Activated naive CD4-positive, alpha-beta T cell treated with anti-CD3 and anti-CD28 coated beads, Interleukin-2, amount 50 U/mL, for 72 hours (primary cell): ENCODE results near the gene FSTL5. TPM values are rescaled to one million over a fixed set of nuclear protein-coding genes. Genes with fewer than 3 reads are reported as not detected.

Source experiments
- ATAC-seq, 2 donors: fragments of 150-1000 bp; cut with Tn5 transposase; 2 replicates each; pipeline ENCODE4 v1.10.0; 2021; ENCODE audit warnings: mild to moderate bottlenecking in 2 of 2, moderate library complexity in 2 of 2
- DNase-seq, 2 donors: peaks; one replicate each; pipeline ENCODE4 v3.0.0; 2021 to 2022; ENCODE audit warnings: low spot score in 2 of 2
- H3K27ac Mint-ChIP-seq, 2 donors: one replicate each; pipeline ENCODE4 v1.8.0; 2022; ENCODE audit warnings: mild to moderate bottlenecking in 2 of 2, mixed read lengths in 2 of 2
- H3K36me3 Mint-ChIP-seq, 2 donors: one replicate each; pipeline ENCODE4 v1.8.0; 2022; ENCODE audit warnings: mixed read lengths in 2 of 2
- H3K9me3 Mint-ChIP-seq, 2 donors: one replicate each; pipeline ENCODE4 v1.8.0; 2022; ENCODE audit warnings: mixed read lengths in 2 of 2
- total RNA-seq, 2 donors: library from RNA; stranded (reverse); gene quantifications; one replicate each; pipeline ENCODE4 v1.2.3, GENCODE V29; 2022

The FSTL5 gene
- total RNA-seq, 2 donors from 2014 or later: not detected

- ATAC-seq (no peak), DNase-seq (no peak)
- H3K9me3 Mint-ChIP-seq: peaks cover 4 to 6% of the 10 kb centered on the region in 2 donors
- H3K27ac Mint-ChIP-seq: no peak overlapping the region
- no peaks in the 10 kb centered on the region for H3K36me3 Mint-ChIP-seq
Measured at GRCh38 chr4:161919442-161920220, 244.2 kb downstream of the FSTL5 start.

- H3K27ac Mint-ChIP-seq: no peak overlapping the region
- no peaks in the 10 kb centered on the region for H3K36me3 Mint-ChIP-seq
- peaks cover 0 to 6% of the 10 kb centered on the region in 2 donors for H3K9me3 Mint-ChIP-seq
- DNase-seq: no peak
- ATAC-seq: no peak
Measured at GRCh38 chr4:161916035-161916434, 247.8 kb downstream of the FSTL5 start.

- no peak for DNase-seq
- H3K9me3 Mint-ChIP-seq: peaks cover 11 to 12% of the 10 kb centered on the region in 2 donors
- no peak for ATAC-seq
- H3K36me3 Mint-ChIP-seq: no peaks in the 10 kb centered on the region
- no peak overlapping the region for H3K27ac Mint-ChIP-seq
Measured at GRCh38 chr4:161907590-161907955, 256.2 kb downstream of the FSTL5 start.

GRCh38 chr4:161906836-161907589 lies 256.8 kb downstream of the FSTL5 start:
- no peak for ATAC-seq
- no peaks in the 10 kb centered on the region for H3K36me3 Mint-ChIP-seq
- peaks cover 11 to 12% of the 10 kb centered on the region in 2 donors for H3K9me3 Mint-ChIP-seq
- no peak for DNase-seq
- H3K27ac Mint-ChIP-seq: no peak overlapping the region

GRCh38 chr4:161900110-161900509 lies 263.7 kb downstream of the FSTL5 start:
- Mint-ChIP-seq H3K9me3 (peaks cover 4 to 9% of the 10 kb centered on the region in 2 donors), H3K36me3 (no peaks in the 10 kb centered on the region), H3K27ac (no peak overlapping the region)
- ATAC-seq: no peak
- DNase-seq: no peak

GRCh38 chr4:161894493-161895167 lies 269.2 kb downstream of the FSTL5 start:
- H3K9me3 Mint-ChIP-seq: peaks cover under 1 to 4% of the 10 kb centered on the region in 2 donors
- no peak overlapping the region for H3K27ac Mint-ChIP-seq
- ATAC-seq: no peak
- no peak for DNase-seq
- H3K36me3 Mint-ChIP-seq: no peaks in the 10 kb centered on the region

GRCh38 chr4:161894014-161894413 lies 269.8 kb downstream of the FSTL5 start:
- no peaks in the 10 kb centered on the region for H3K36me3 Mint-ChIP-seq
- ATAC-seq (no peak), DNase-seq (no peak)
- H3K9me3 Mint-ChIP-seq: peaks cover 0 to 3% of the 10 kb centered on the region in 2 donors
- H3K27ac Mint-ChIP-seq: no peak overlapping the region

- Mint-ChIP-seq H3K36me3 (no peaks in the 10 kb centered on the region), H3K9me3 (no peaks in the 10 kb centered on the region), H3K27ac (no peak overlapping the region)
- no peak for DNase-seq
- no peak for ATAC-seq
Measured at GRCh38 chr4:161893566-161893965, 270.2 kb downstream of the FSTL5 start.

GRCh38 chr4:161892951-161893350 lies 270.8 kb downstream of the FSTL5 start:
- Mint-ChIP-seq H3K27ac (no peak overlapping the region), H3K9me3 (no peaks in the 10 kb centered on the region), H3K36me3 (no peaks in the 10 kb centered on the region)
- ATAC-seq (no peak), DNase-seq (no peak)

GRCh38 chr4:161883157-161883556 lies 280.6 kb downstream of the FSTL5 start:
- Mint-ChIP-seq H3K27ac (no peak overlapping the region), H3K36me3 (no peaks in the 10 kb centered on the region), H3K9me3 (peaks cover 8 to 12% of the 10 kb centered on the region in 2 donors)
- ATAC-seq: no peak
- no peak for DNase-seq

- Mint-ChIP-seq H3K9me3 (peaks cover 8% of the 10 kb centered on the region in 2 donors), H3K27ac (no peak overlapping the region), H3K36me3 (no peaks in the 10 kb centered on the region)
- no peak for DNase-seq
- no peak for ATAC-seq
Measured at GRCh38 chr4:161881370-161881769, 282.4 kb downstream of the FSTL5 start.

- Mint-ChIP-seq H3K36me3 (no peaks in the 10 kb centered on the region), H3K27ac (no peak overlapping the region), H3K9me3 (peaks cover 7 to 20% of the 10 kb centered on the region in 2 donors)
- ATAC-seq (no peak), DNase-seq (no peak)
Measured at GRCh38 chr4:161869511-161869910, 294.3 kb downstream of the FSTL5 start.

- H3K36me3 Mint-ChIP-seq: no peaks in the 10 kb centered on the region
- ATAC-seq: no peak
- peaks cover 9 to 24% of the 10 kb centered on the region in 2 donors for H3K9me3 Mint-ChIP-seq
- no peak for DNase-seq
- H3K27ac Mint-ChIP-seq: no peak overlapping the region
Measured at GRCh38 chr4:161856711-161857326, 307.0 kb downstream of the FSTL5 start.

GRCh38 chr4:161850631-161851030 lies 313.2 kb downstream of the FSTL5 start:
- Mint-ChIP-seq H3K9me3 (peaks cover 5 to 7% of the 10 kb centered on the region in 2 donors), H3K36me3 (peaks cover 4 to 7% of the 10 kb centered on the region in 2 donors), H3K27ac (no peak overlapping the region)
- DNase-seq (no peak), ATAC-seq (no peak)

GRCh38 chr4:161841759-161842158 lies 322.0 kb downstream of the FSTL5 start:
- Mint-ChIP-seq H3K27ac (no peak overlapping the region), H3K36me3 (no peaks in the 10 kb centered on the region), H3K9me3 (peaks cover 3 to 9% of the 10 kb centered on the region in 2 donors)
- ATAC-seq (no peak), DNase-seq (no peak)

GRCh38 chr4:161829591-161829990 lies 334.2 kb downstream of the FSTL5 start:
- no peak for ATAC-seq

GRCh38 chr4:161828061-161828460 lies 335.7 kb downstream of the FSTL5 start:
- H3K36me3 Mint-ChIP-seq: no peaks in the 10 kb centered on the region
- DNase-seq (no peak), ATAC-seq (no peak)
- H3K9me3 Mint-ChIP-seq: peaks cover 10 to 14% of the 10 kb centered on the region in 2 donors
- no peak overlapping the region for H3K27ac Mint-ChIP-seq

More at GRCh38 chr4:161829591-161829990, 334.2 kb downstream of the FSTL5 start:
- H3K36me3 Mint-ChIP-seq: no peaks in the 10 kb centered on the region
- DNase-seq: no peak
- peaks cover 10 to 14% of the 10 kb centered on the region in 2 donors for H3K9me3 Mint-ChIP-seq
- no peak overlapping the region for H3K27ac Mint-ChIP-seq
